GM23338 (cell line): ENCODE measurements around the gene NSD2. TPM values are rescaled to one million over a fixed set of nuclear protein-coding genes. Genes with fewer than 3 reads are reported as not detected.

Experiments used
- ATAC-seq: fragments of 200-7000 bp; cut with Tn5 transposase; 3 replicates; pipeline ENCODE4 v1.9.1; 2020
- DNase-seq: peaks from one replicate; pipeline ENCODE4 v3.0.0-alpha.2; 2015; ENCODE audit warnings: low spot score
- H2AFZ ChIP-seq: fragments of 200-600 bp; sonication (generic); 2 replicates; pipeline ENCODE4 v1.8.0; 2016; ENCODE audit warnings: antibody characterized with exemption, mild to moderate bottlenecking, moderate library complexity
- H3F3A ChIP-seq: fragments of 200-600 bp; sonication (generic); replicated peaks from 2 replicates; pipeline ENCODE4 v1.8.0; 2017; ENCODE audit warnings: antibody characterized with exemption, mixed run types, low read depth
- H3K27ac ChIP-seq: fragments of 200-600 bp; sonication (generic); 2 replicates; pipeline ENCODE4 v1.6.1; 2016; ENCODE audit warnings: low read depth
- H3K27me3 ChIP-seq: fragments of 200-600 bp; sonication (generic); 2 replicates; pipeline ENCODE4 v1.8.0; 2016; ENCODE audit warnings: mild to moderate bottlenecking, mixed run types, moderate library complexity; ENCODE audit not compliant: insufficient read depth
- H3K36me3 ChIP-seq: fragments of 200-600 bp; sonication (generic); 2 replicates; pipeline ENCODE4 v1.8.0; 2016; ENCODE audit warnings: mild to moderate bottlenecking; ENCODE audit not compliant: insufficient read depth
- H3K4me1 ChIP-seq: fragments of 200-600 bp; sonication (generic); 2 replicates; pipeline ENCODE4 v1.8.0; 2016; ENCODE audit warnings: mild to moderate bottlenecking, moderate library complexity; ENCODE audit not compliant: insufficient read depth
- H3K4me2 ChIP-seq: fragments of 200-600 bp; sonication (generic); 2 replicates; pipeline ENCODE4 v1.7.1; 2017; ENCODE audit warnings: mixed run types
- H3K4me3 ChIP-seq: fragments of 200-600 bp; sonication (generic); 2 replicates; pipeline ENCODE4 v1.6.1; 2016; ENCODE audit warnings: mixed run types
- H3K79me2 ChIP-seq: fragments of 200-600 bp; sonication (generic); replicated peaks from 2 replicates; pipeline ENCODE4 v1.8.0; 2017; ENCODE audit warnings: mild to moderate bottlenecking; ENCODE audit not compliant: insufficient read depth
- H3K9me2 ChIP-seq: fragments of 200-600 bp; sonication (generic); 2 replicates; pipeline ENCODE4 v1.8.0; 2017; ENCODE audit not compliant: insufficient read depth
- H4K20me1 ChIP-seq: fragments of 200-600 bp; sonication (generic); replicated peaks from 2 replicates; pipeline ENCODE4 v1.8.0; 2017; ENCODE audit warnings: mild to moderate bottlenecking; ENCODE audit not compliant: insufficient read depth
- H3K27ac Mint-ChIP-seq: 2 replicates; pipeline ENCODE4 v1.8.0; 2020; ENCODE audit warnings: inconsistent platforms, mild to moderate bottlenecking, moderate library complexity, mixed read lengths
- H3K27me3 Mint-ChIP-seq: 3 replicates; pipeline ENCODE4 v1.8.0; 2022; ENCODE audit warnings: low read depth, mild to moderate bottlenecking, moderate library complexity, mixed read lengths, inconsistent platforms; ENCODE audit not compliant: insufficient read depth, poor library complexity
- H3K36me3 Mint-ChIP-seq: 3 replicates; pipeline ENCODE4 v1.8.0; 2021; ENCODE audit warnings: low read depth, mild to moderate bottlenecking, inconsistent platforms, moderate library complexity, mixed read lengths
- H3K4me1 Mint-ChIP-seq: 3 replicates; pipeline ENCODE4 v1.8.0; 2020; ENCODE audit warnings: mild to moderate bottlenecking, inconsistent platforms, mixed read lengths
- H3K4me3 Mint-ChIP-seq: 3 replicates; pipeline ENCODE4 v1.8.0; 2021; ENCODE audit warnings: moderate library complexity, mild to moderate bottlenecking, inconsistent platforms, mixed read lengths
- H3K9me3 Mint-ChIP-seq: 3 replicates; pipeline ENCODE4 v1.8.0; 2020; ENCODE audit warnings: moderate library complexity, mild to moderate bottlenecking, inconsistent platforms, mixed read lengths
- CREB1 ChIP-seq: fragments of 250-450 bp; sonication (Bioruptor Pico); IDR thresholded peaks from 2 replicates; pipeline ENCODE4 v1.5.0; 2020; ENCODE audit warnings: low read depth, mild to moderate bottlenecking, moderate library complexity
- CTCF ChIP-seq, 2 experiments: fragments of 200-600 bp in 1 of 2; sonication (generic) in 1 of 2; conservative IDR thresholded peaks; 2 replicates each; pipeline versions ENCODE4 v1.5.1 to v1.6.1; 2016 to 2017; ENCODE audit warnings: antibody characterized with exemption in 2 of 2, low read depth in 2 of 2, mild to moderate bottlenecking in 2 of 2, moderate library complexity in 1 of 2
- ETS1 ChIP-seq: IDR thresholded peaks from 2 replicates; pipeline ENCODE4 v1.6.1; 2016; ENCODE audit warnings: antibody characterized with exemption
- EZH2 ChIP-seq: fragments of 200-600 bp; sonication (generic); IDR thresholded peaks from one replicate; pipeline ENCODE4 v1.8.0; 2017; ENCODE audit warnings: antibody characterized with exemption, mild to moderate bottlenecking, low read depth; ENCODE audit not compliant: unreplicated experiment
- EZH2phosphoT487 ChIP-seq: fragments of 200-600 bp; sonication (generic); IDR thresholded peaks from one replicate; pipeline ENCODE4 v1.8.1; 2018; ENCODE audit warnings: antibody characterized with exemption; ENCODE audit not compliant: unreplicated experiment
- JUNB ChIP-seq: IDR thresholded peaks from one replicate; pipeline ENCODE4 v1.6.1; 2016; ENCODE audit warnings: antibody characterized with exemption; ENCODE audit not compliant: unreplicated experiment
- NANOG ChIP-seq: IDR thresholded peaks from 2 replicates; pipeline ENCODE4 v1.6.1; 2016; ENCODE audit warnings: antibody characterized with exemption, borderline replicate concordance
- POLR2AphosphoS5 ChIP-seq: IDR thresholded peaks from 2 replicates; pipeline ENCODE4 v1.6.1; 2016; ENCODE audit warnings: antibody characterized with exemption, low read depth
- REST ChIP-seq: IDR thresholded peaks from one replicate; pipeline ENCODE4 v1.6.1; 2018; ENCODE audit warnings: antibody characterized with exemption; ENCODE audit not compliant: unreplicated experiment
- STAT1 ChIP-seq: IDR thresholded peaks from one replicate; pipeline ENCODE4 v1.6.1; 2016; ENCODE audit warnings: antibody characterized with exemption; ENCODE audit not compliant: unreplicated experiment
- ZNF114 ChIP-seq: fragments of 250-450 bp; sonication (Bioruptor Pico); IDR thresholded peaks from 2 replicates; pipeline ENCODE4 v1.5.0; 2020; ENCODE audit warnings: mild to moderate bottlenecking, moderate library complexity
- ZNF331 ChIP-seq: fragments of 250-450 bp; sonication (Bioruptor Pico); IDR thresholded peaks from 2 replicates; pipeline ENCODE4 v1.5.0; 2020; ENCODE audit warnings: low read depth, mild to moderate bottlenecking, moderate library complexity
- ZNF462 ChIP-seq: fragments of 250-450 bp; sonication (Bioruptor Pico); IDR thresholded peaks from 2 replicates; pipeline ENCODE4 v1.5.0; 2020; ENCODE audit warnings: mild to moderate bottlenecking, moderate library complexity
- long read RNA-seq: library from polyadenylated mRNA; unstranded; transcript quantifications from one replicate; pipeline ENCODE4 v2.0.0, GENCODE V29; 2020; ENCODE audit not compliant: unreplicated experiment
- polyA plus RNA-seq: library from polyadenylated mRNA; unstranded; fragments of >200 nt; fragmentation: Nextera tagmentation; extraction: Ambion mirVana; gene quantifications from 2 replicates; pipeline ENCODE4 v1.2.1, GENCODE V29; 2016
- total RNA-seq: library from RNA; depleted of rRNA; stranded (reverse); fragments of >200 nt; shearing (Covaris generic); gene quantifications from 2 replicates; pipeline ENCODE4 v1.2.3, GENCODE V29; 2014; rRNA removed

The NSD2 gene
- total RNA-seq (69.6 and 84.4 TPM in 2 replicates), polyA plus RNA-seq (33.5 and 35.7 TPM in 2 replicates)
- long read RNA-seq, partial matches to known transcripts, result 5 of 13 reads
- long read RNA-seq, other reads (novel, unspliced or antisense), result 7 of 13 reads

- no peaks in the 10 kb centered on the region for H3K9me3 Mint-ChIP-seq
- ATAC-seq, result peak; percentile 52
- Histone ChIP-seq H3K27me3 (peaks cover 57% of the 10 kb centered on the region), H2AFZ (peak within 1 kb of the TSS; percentile 95), H3K36me3 (no peaks in the 10 kb centered on the region), H3F3A (peaks cover 16% of the 10 kb centered on the region), H4K20me1 (peaks cover 37% of the 10 kb centered on the region), H3K4me2 (peak within 1 kb of the TSS; percentile 93), H3K27ac (peak within 1 kb of the TSS; percentile 50; the same call in 1 of the 2 replicates), H3K9me2 (no peaks in the 10 kb centered on the region), H3K79me2 (peaks cover 39% of the 10 kb centered on the region), H3K4me3 (peak within 1 kb of the TSS; percentile 89), H3K4me1 (peaks cover 27% of the 10 kb centered on the region)
- TF ChIP-seq STAT1 (no peak), CREB1 (peak; percentile 92), REST (no peak), EZH2phosphoT487 (no peak), JUNB (no peak), POLR2AphosphoS5 (peak; percentile 65; the same call in 1 of the 2 replicates), ZNF331 (CRISPR knock-in tag) (no peak), ZNF114 (CRISPR knock-in tag) (0 out of 2 replicates have a peak, but pooled peaks have one; percentile 72), NANOG (no peak), EZH2 (no peak), CTCF (conservative IDR thresholded peaks at IDR 0.05; ENCODE audit: low read depth in 2 of 2) (no peak), ETS1 (no peak), ZNF462 (no peak)
- H3K36me3 Mint-ChIP-seq, result peaks cover 2% of the 10 kb centered on the region; the same call in 1 of the 3 replicates
- H3K4me1 Mint-ChIP-seq, result peaks cover 24% of the 10 kb centered on the region
- peak; percentile 90 for DNase-seq
- H3K4me3 Mint-ChIP-seq, result peak within 1 kb of the TSS; percentile 87
- peak within 1 kb of the TSS; percentile 32; the same call in 1 of the 2 replicates for H3K27ac Mint-ChIP-seq
- peaks cover 47% of the 10 kb centered on the region for H3K27me3 Mint-ChIP-seq
Measured at GRCh38 chr4:1870578-1871443, at the start of gene NSD2. TSS of gene NSD2 (plus strand) at chr4:1871393. CDS start at chr4:1900655, 29,262 bp downstream.
